Hematopoietic multipotent progenitor cell treated with erythropoietin and hydrocortisone succinate and interleukin-3 and kit ligand, for 17 days (in vitro differentiated cells): ENCODE results near the gene CYP3A7.
"Not testable (repeated sequence)": the region's sequence is repeated elsewhere in the genome, so short reads cannot be mapped to it uniquely, and the experiment has no call there.

Source experiments
- DNase-seq: peaks from one replicate; pipeline ENCODE4 v3.0.0-alpha.2; 2015; ENCODE audit warnings: low spot score

Gene CYP3A7

GRCh38 chr7:99741441-99741795 lies 6.4 kb upstream of the CYP3A7 start:
- no peak for DNase-seq

GRCh38 chr7:99740573-99741440 lies 5.8 kb upstream of the CYP3A7 start:
- DNase-seq, result no peak

GRCh38 chr7:99739699-99740572 lies 4.9 kb upstream of the CYP3A7 start:
- no peak for DNase-seq

- no peak for DNase-seq
Observed at GRCh38 chr7:99737726-99738125, 2.7 kb upstream of the CYP3A7 start.

- not testable (repeated sequence) for DNase-seq
Observed at GRCh38 chr7:99736667-99737066, 1.7 kb upstream of the CYP3A7 start.

GRCh38 chr7:99733448-99733847 lies 1.5 kb downstream of the CYP3A7 start:
- DNase-seq, result peak; percentile 50

- DNase-seq, result no peak
Observed at GRCh38 chr7:99733003-99733402, 2.0 kb downstream of the CYP3A7 start.

GRCh38 chr7:99731638-99732374 lies 3.2 kb downstream of the CYP3A7 start:
- no peak for DNase-seq

- no peak for DNase-seq
Observed at GRCh38 chr7:99730992-99731391, 4.0 kb downstream of the CYP3A7 start.

GRCh38 chr7:99730238-99730810 lies 4.7 kb downstream of the CYP3A7 start:
- no peak for DNase-seq

- no peak for DNase-seq
Observed at GRCh38 chr7:99729486-99730237, 5.3 kb downstream of the CYP3A7 start.

GRCh38 chr7:99728615-99729014 lies 6.4 kb downstream of the CYP3A7 start:
- no peak for DNase-seq

GRCh38 chr7:99723201-99723600 lies 11.8 kb downstream of the CYP3A7 start:
- DNase-seq, result not testable (repeated sequence)

- DNase-seq, result no peak
Observed at GRCh38 chr7:99720800-99721595, 14.0 kb downstream of the CYP3A7 start.

- no peak for DNase-seq
Observed at GRCh38 chr7:99719996-99720769, 14.8 kb downstream of the CYP3A7 start.

- DNase-seq, result no peak
Observed at GRCh38 chr7:99713995-99714570, 20.9 kb downstream of the CYP3A7 start.

GRCh38 chr7:99709838-99710578 lies 25.0 kb downstream of the CYP3A7 start:
- no peak for DNase-seq

- no peak for DNase-seq
Observed at GRCh38 chr7:99709260-99709659, 25.7 kb downstream of the CYP3A7 start.

GRCh38 chr7:99707096-99707495 lies 27.9 kb downstream of the CYP3A7 start:
- no peak for DNase-seq
